B cell (primary cell): ENCODE results near the gene RASSF9.

Experiments used
- CTCF ChIP-seq: fragments of 200-600 bp; IDR thresholded peaks from one replicate; pipeline ENCODE4 v1.8.0; 2022; ENCODE audit warnings: antibody characterized with exemption, mild to moderate bottlenecking
- EZH2 ChIP-seq: IDR thresholded peaks from 2 replicates; pipeline ENCODE4 v1.6.1; 2012; ENCODE audit warnings: borderline replicate concordance, low read depth, mild to moderate bottlenecking, moderate library complexity, low read length; ENCODE audit not compliant: insufficient read depth, poor library complexity, severe bottlenecking

- TF ChIP-seq CTCF (no peak), EZH2 (no peak)
Measured at GRCh38 chr12:85759623-85760022, 76.6 kb downstream of the RASSF9 start.
